Measurements from ENCODE around the gene CHML. TPM values are rescaled to one million over a fixed set of nuclear protein-coding genes. Genes with fewer than 3 reads are reported as not detected.

CHML gene
- total RNA-seq, 3 donors from 2014 or later, result 8.5 to 16.7 (median 9.8) TPM

DNA sequence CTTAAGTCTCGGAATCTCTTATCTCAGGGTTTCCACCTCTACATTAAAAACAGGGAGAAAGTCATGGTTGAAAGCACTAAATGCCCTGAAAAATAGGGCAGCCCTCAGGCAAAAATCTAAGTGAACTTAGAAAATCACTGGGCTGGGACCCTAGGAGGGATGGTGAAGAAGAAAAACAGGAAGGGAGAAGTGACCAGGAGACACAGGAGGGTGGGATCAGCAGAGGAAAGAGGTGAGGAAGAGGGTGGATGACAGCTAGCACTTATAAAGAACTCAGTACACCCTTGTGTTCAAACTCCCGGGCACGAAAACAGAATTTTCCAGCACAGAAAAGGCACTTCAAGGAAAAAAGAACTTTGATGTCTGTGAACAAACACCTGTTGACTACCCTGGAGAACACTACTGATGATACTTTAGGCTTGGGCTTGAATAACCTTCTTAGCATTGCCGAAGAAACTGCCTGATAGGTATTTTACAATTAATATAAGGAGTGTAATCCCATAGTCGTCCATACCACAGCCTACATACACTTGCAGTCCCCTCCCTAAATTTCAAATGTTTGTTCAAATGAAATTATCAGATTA lies 2.0 kb downstream of the CHML start:
- no peak for TF ChIP-seq CTCF (IDR thresholded peaks at IDR 0.05)
- H3K9me3 ChIP-seq, result no peaks in the 10 kb centered on the region
- H3K4me1 ChIP-seq (ENCODE audit: low read depth), result peaks cover 3% of the 10 kb centered on the region
- no peak overlapping the region for H3K4me3 ChIP-seq
- DNase-seq, result no peak
- intact Hi-C loops (cut with DNase I, micrococcal nuclease), result no loop called here
- H3K36me3 ChIP-seq (ENCODE audit: low read depth), result no peaks in the 10 kb centered on the region
- ATAC-seq, result no peak

DNA sequence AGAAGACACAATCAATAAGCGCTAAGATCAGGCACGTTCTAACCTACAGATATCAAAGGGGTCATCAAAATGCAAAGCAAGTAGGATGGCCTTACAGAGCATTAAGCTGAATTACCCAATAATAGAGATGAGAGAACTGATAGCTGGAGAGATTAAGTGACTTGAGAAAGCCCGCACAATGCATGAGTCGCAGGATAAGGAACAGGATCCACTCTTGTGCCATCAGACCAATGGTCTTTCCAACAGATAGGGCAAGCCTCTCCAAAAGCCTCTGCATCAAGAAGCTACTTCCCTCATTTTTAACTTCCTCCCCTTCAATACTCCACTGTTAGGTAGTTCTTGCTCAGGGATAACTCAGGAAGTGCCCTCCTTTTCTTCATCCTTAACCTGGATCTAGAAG lies 2.6 kb downstream of the CHML start:
- DNase-seq (no peak), ATAC-seq (no peak)
- intact Hi-C loops (cut with DNase I, micrococcal nuclease), result no loop called here
- TF ChIP-seq CTCF (IDR thresholded peaks at IDR 0.05), result no peak
- no peaks in the 10 kb centered on the region for H3K9me3 ChIP-seq
- H3K36me3 ChIP-seq (ENCODE audit: low read depth), result no peaks in the 10 kb centered on the region
- peaks cover 3% of the 10 kb centered on the region for H3K4me1 ChIP-seq (ENCODE audit: low read depth)
- H3K4me3 ChIP-seq, result no peak overlapping the region

DNA sequence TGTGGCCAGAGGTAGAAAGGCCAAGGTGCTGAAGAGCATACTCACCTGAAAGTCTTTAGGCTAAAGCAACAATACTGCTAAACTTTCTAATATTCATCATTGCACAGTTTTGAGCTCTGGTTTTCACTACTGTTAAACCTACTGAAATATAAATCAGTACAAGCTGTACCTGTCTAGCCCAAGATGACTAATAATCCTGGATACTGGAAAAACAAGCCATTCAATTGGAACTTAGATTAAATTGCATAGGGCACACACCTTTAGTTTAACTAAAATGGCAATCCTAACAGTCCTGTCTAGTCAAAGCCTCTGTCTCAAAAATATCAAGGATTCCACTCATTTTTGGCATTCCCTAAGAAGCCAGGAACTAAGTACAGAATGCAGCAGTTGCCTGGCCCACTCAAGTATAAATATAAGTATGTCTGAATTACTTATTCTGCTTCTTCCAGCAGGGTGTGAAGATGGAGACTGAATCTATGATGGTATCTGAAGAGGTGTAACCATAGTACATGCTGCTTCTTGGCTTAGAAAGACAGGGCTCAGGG lies 3.1 kb downstream of the CHML start:
- no peak overlapping the region for H3K4me3 ChIP-seq
- ATAC-seq (no peak), DNase-seq (no peak)
- TF ChIP-seq CTCF (IDR thresholded peaks at IDR 0.05), result no peak
- intact Hi-C loops (cut with DNase I, micrococcal nuclease), result no loop called here
- peaks cover 3% of the 10 kb centered on the region for H3K4me1 ChIP-seq (ENCODE audit: low read depth)
- no peaks in the 10 kb centered on the region for H3K36me3 ChIP-seq (ENCODE audit: low read depth)
- H3K9me3 ChIP-seq, result no peaks in the 10 kb centered on the region

DNA sequence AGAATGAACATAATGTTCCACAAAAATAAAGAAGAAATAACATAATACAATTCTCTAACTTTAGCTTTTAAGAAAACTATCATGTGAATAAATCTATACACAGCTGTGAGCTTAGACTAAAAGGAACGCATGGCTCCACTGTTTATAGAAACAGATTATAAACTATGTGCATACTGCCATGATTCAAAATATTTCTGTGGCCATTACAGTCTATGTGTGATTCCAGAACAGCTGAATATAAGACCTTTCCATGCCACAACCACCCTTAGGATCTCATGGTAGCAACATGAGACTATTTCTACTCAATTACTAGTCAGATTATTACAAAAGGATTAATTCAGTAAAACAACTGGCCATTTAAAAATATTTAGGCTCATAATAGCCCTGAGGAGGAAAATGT lies 3.9 kb downstream of the CHML start:
- no peak for TF ChIP-seq CTCF (IDR thresholded peaks at IDR 0.05)

DNA sequence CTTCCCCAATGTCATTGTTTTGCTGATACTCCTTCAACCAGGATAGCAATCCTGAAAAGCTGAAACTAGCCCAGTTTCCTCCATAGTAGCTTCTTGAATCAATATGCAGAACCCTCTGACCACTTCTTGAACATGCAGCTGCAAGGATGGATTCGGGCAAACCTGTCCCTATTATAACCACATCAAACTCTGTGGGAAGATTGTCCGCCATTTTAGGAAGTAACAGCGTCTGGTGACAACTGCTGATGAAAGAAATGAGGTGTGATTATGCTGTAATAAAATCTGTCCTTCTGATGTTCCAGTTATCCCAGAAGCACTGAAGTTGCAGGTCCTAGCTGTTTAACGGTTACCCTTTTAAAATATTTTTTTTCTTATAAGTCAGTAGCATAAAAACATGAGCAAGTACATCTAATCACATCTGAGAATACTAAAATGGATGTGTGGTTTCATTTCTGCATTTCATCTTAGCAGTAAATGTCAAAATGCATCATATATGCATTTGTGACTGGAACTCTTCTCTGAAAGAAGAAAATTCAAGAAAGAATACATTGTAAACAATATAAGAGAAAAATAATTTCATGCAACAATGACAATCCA lies 4.5 kb downstream of the CHML start:
- ATAC-seq, result no peak
- TF ChIP-seq CTCF (IDR thresholded peaks at IDR 0.05), result no peak
- DNase-seq, result no peak
- intact Hi-C loops (cut with DNase I, micrococcal nuclease), result no loop called here
- Histone ChIP-seq H3K9me3 (no peaks in the 10 kb centered on the region), H3K4me1 (ENCODE audit: low read depth) (peaks cover 1% of the 10 kb centered on the region), H3K4me3 (no peak overlapping the region), H3K36me3 (ENCODE audit: low read depth) (no peaks in the 10 kb centered on the region)

More for the DNA sequence above, 3.9 kb downstream of the CHML start:
- no peaks in the 10 kb centered on the region for H3K36me3 ChIP-seq (ENCODE audit: low read depth)
- DNase-seq, result no peak
- H3K4me1 ChIP-seq (ENCODE audit: low read depth), result peaks cover 3% of the 10 kb centered on the region
- intact Hi-C loops (cut with DNase I, micrococcal nuclease), result no loop called here
- no peaks in the 10 kb centered on the region for H3K9me3 ChIP-seq
- H3K4me3 ChIP-seq, result no peak overlapping the region
- no peak for ATAC-seq

Measured in mucosa of descending colon (tissue), 3 donors.